Neural cell (in vitro differentiated cells): ENCODE measurements around the gene HS2ST1. TPM values are rescaled to one million over a fixed set of nuclear protein-coding genes. Genes with fewer than 3 reads are reported as not detected.
"Not testable (repeated sequence)": the region's sequence is repeated elsewhere in the genome, so short reads cannot be mapped to it uniquely, and the experiment has no call there.

Source experiments
- H2AFZ ChIP-seq: fragments of 200-600, 300-800 bp; sonication (generic), shearing (Covaris generic); 2 replicates; pipeline ENCODE4 v1.6.0; 2014; ENCODE audit warnings: low read depth, mild to moderate bottlenecking, antibody characterized with exemption, low read length, moderate library complexity
- H3F3A ChIP-seq: fragments of 200-600 bp; shearing (Covaris generic); 2 replicates; pipeline ENCODE4 v1.6.1; 2016; ENCODE audit warnings: mild to moderate bottlenecking, moderate library complexity, mixed read lengths, antibody characterized with exemption, low read length; ENCODE audit not compliant: insufficient read depth, poor library complexity, severe bottlenecking
- H3K27ac ChIP-seq: fragments of 200-600, 300-800 bp; sonication (generic), shearing (Covaris generic); 2 replicates; pipeline ENCODE4 v1.5.1; 2014; ENCODE audit warnings: mild to moderate bottlenecking, low read length, moderate library complexity
- H3K27me3 ChIP-seq: fragments of 300-800, 200-600 bp; sonication (generic), shearing (Covaris generic); 2 replicates; pipeline ENCODE4 v1.6.0; 2014; ENCODE audit warnings: mild to moderate bottlenecking, low read depth, low read length, moderate library complexity; ENCODE audit not compliant: insufficient read depth
- H3K36me3 ChIP-seq: fragments of 300-800, 200-600 bp; sonication (generic), shearing (Covaris generic); 2 replicates; pipeline ENCODE4 v1.5.1; 2014; ENCODE audit warnings: mild to moderate bottlenecking, antibody characterized with exemption, low read length, moderate library complexity; ENCODE audit not compliant: insufficient read depth
- H3K4me2 ChIP-seq: fragments of 300-800, 200-600 bp; sonication (generic), shearing (Covaris generic); 2 replicates; pipeline ENCODE4 v1.6.0; 2014; ENCODE audit warnings: mild to moderate bottlenecking, low read length
- H3K4me3 ChIP-seq: fragments of 300-800, 200-600 bp; sonication (generic), shearing (Covaris generic); 2 replicates; pipeline ENCODE4 v1.5.1; 2014; ENCODE audit warnings: mild to moderate bottlenecking, low read length, moderate library complexity
- H3K79me2 ChIP-seq: fragments of 200-600 bp; shearing (Covaris generic); replicated peaks from 2 replicates; pipeline ENCODE4 v1.6.0; 2014; ENCODE audit warnings: mild to moderate bottlenecking, low read length, moderate library complexity; ENCODE audit not compliant: insufficient read depth
- H3K9ac ChIP-seq: fragments of 300-800, 200-600 bp; sonication (generic), shearing (Covaris generic); 2 replicates; pipeline ENCODE4 v1.6.1; 2016; ENCODE audit warnings: mild to moderate bottlenecking, low read length, mixed read lengths
- H3K9me2 ChIP-seq: fragments of 200-600 bp; shearing (Covaris generic); 2 replicates; pipeline ENCODE4 v1.6.1; 2016; ENCODE audit warnings: mild to moderate bottlenecking, low read length, mixed read lengths; ENCODE audit not compliant: insufficient read depth
- H3K9me3 ChIP-seq: fragments of 200-600, 300-800 bp; sonication (generic), shearing (Covaris generic); 2 replicates; pipeline ENCODE4 v1.6.1; 2016; ENCODE audit warnings: mild to moderate bottlenecking, mixed run types, low read length, moderate library complexity, mixed read lengths
- H4K20me1 ChIP-seq: fragments of 200-600 bp; shearing (Covaris generic); 2 replicates; pipeline ENCODE4 v1.6.1; 2016; ENCODE audit warnings: mild to moderate bottlenecking, mixed run types; ENCODE audit not compliant: insufficient read depth
- CTCF ChIP-seq: fragments of 450-650 bp; IDR thresholded peaks from 2 replicates; pipeline ENCODE4 v1.5.1; 2014; ENCODE audit warnings: antibody characterized with exemption, mild to moderate bottlenecking, moderate library complexity; ENCODE audit not compliant: poor library complexity, severe bottlenecking
- EP300 ChIP-seq: fragments of 450-650 bp; conservative IDR thresholded peaks from 2 replicates; pipeline ENCODE4 v1.6.1; 2014; ENCODE audit warnings: antibody characterized with exemption, mild to moderate bottlenecking, moderate library complexity; ENCODE audit not compliant: poor library complexity, severe bottlenecking
- EZH2 ChIP-seq: fragments of 200-600, 300-800 bp; shearing (Covaris generic), sonication (generic); IDR thresholded peaks from 2 replicates; pipeline ENCODE4 v1.6.1; 2014; ENCODE audit warnings: antibody characterized with exemption, low read length, borderline replicate concordance, mild to moderate bottlenecking; ENCODE audit not compliant: insufficient read depth, poor library complexity, severe bottlenecking
- MXI1 ChIP-seq: fragments of 450-650 bp; conservative IDR thresholded peaks from 2 replicates; pipeline ENCODE4 v1.6.1; 2014; ENCODE audit warnings: antibody characterized with exemption, mild to moderate bottlenecking; ENCODE audit not compliant: poor library complexity, severe bottlenecking
- POLR2AphosphoS5 ChIP-seq: IDR thresholded peaks from 2 replicates; pipeline ENCODE4 v1.6.1; 2012
- RAD21 ChIP-seq: fragments of 450-650 bp; conservative IDR thresholded peaks from 2 replicates; pipeline ENCODE4 v1.6.1; 2014; ENCODE audit warnings: antibody characterized with exemption, mild to moderate bottlenecking, moderate library complexity
- REST ChIP-seq: IDR thresholded peaks from 2 replicates; pipeline ENCODE4 v1.6.1; 2012; ENCODE audit warnings: borderline replicate concordance
- SMC3 ChIP-seq: fragments of 450-650 bp; conservative IDR thresholded peaks from 2 replicates; pipeline ENCODE4 v1.6.1; 2014; ENCODE audit warnings: antibody characterized with exemption, mild to moderate bottlenecking, moderate library complexity; ENCODE audit not compliant: poor library complexity
- TAF1 ChIP-seq: IDR thresholded peaks from 2 replicates; pipeline ENCODE4 v1.6.1; 2012; ENCODE audit warnings: low read depth
- polyA plus RNA-seq: library from polyadenylated mRNA; depleted of rRNA; stranded (reverse); fragments of >200 nt; gene quantifications from 2 replicates; pipeline ENCODE4 v1.2.3, GENCODE V29; 2014

HS2ST1 gene
- polyA plus RNA-seq, 1 donor from 2014 or later = 24.7 TPM

DNA sequence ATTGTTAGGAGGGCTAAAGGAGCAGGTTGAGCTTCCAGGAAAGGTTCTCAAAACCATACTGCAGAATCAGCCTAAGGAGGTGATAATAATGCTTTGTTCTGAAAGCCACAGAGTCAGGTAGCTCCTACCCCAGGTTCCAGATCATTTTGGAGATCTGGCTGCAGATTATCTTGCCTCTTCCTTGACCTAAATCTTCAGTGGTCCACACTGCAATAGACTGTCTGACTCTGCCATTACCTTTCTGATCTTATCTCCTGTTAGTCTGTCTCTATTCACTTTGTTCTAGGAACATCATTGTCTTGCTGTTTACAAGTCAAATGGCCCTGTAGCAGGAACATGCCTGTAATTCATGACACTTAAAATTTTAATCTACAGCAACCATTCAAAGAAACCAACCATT, 73.0 kb downstream of the HS2ST1 start:
- Histone ChIP-seq H3K36me3 (no peaks in the 10 kb centered on the region), H3K27ac (no peak overlapping the region), H3F3A (no peaks in the 10 kb centered on the region), H2AFZ (no peak overlapping the region), H3K4me2 (no peak overlapping the region), H3K79me2 (no peaks in the 10 kb centered on the region), H3K9ac (no peak overlapping the region), H3K4me3 (no peak overlapping the region), H3K27me3 (no peaks in the 10 kb centered on the region), H4K20me1 (no peaks in the 10 kb centered on the region), H3K9me2 (no peaks in the 10 kb centered on the region), H3K9me3 (no peaks in the 10 kb centered on the region)
- no peak for TF ChIP-seq RAD21
- TF ChIP-seq REST = no peak
- no peak for TF ChIP-seq EP300
- no peak for TF ChIP-seq POLR2AphosphoS5
- no peak for TF ChIP-seq CTCF
- no peak for TF ChIP-seq EZH2
- no peak for TF ChIP-seq MXI1
- TF ChIP-seq SMC3 = no peak
- no peak for TF ChIP-seq TAF1

DNA sequence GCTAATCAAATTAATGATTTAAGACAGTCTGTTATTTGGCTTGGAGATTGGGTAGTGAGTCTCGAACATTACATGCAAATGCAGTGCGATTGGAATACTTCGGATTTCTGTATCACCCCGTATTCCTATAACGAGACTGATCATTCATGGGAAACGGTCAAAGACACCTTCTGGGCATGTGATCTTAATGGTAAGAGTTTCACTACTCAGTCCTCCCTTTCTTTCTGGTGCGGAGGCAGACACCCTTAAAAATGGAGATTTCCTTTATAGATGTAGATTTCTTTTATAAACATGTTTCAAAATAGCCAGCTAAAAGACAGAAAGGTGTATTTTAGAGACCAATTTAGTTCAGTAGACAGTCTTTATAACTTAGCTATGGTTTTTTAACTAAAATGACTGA, 74.4 kb downstream of the HS2ST1 start:
- Histone ChIP-seq H3K4me3 (no peak overlapping the region), H3K9me3 (no peaks in the 10 kb centered on the region), H3K27ac (no peak overlapping the region), H3K9me2 (no peaks in the 10 kb centered on the region), H3K27me3 (no peaks in the 10 kb centered on the region), H3K36me3 (no peaks in the 10 kb centered on the region), H3F3A (no peaks in the 10 kb centered on the region), H3K4me2 (no peak overlapping the region), H4K20me1 (no peaks in the 10 kb centered on the region), H3K9ac (no peak overlapping the region), H3K79me2 (peaks cover 6% of the 10 kb centered on the region), H2AFZ (no peak overlapping the region)
- TF ChIP-seq MXI1 = no peak
- no peak for TF ChIP-seq TAF1
- TF ChIP-seq CTCF = no peak
- TF ChIP-seq RAD21 = no peak
- TF ChIP-seq EP300 = no peak
- no peak for TF ChIP-seq REST
- no peak for TF ChIP-seq SMC3
- no peak for TF ChIP-seq EZH2
- no peak for TF ChIP-seq POLR2AphosphoS5

- not testable (repeated sequence) for H3K4me2 ChIP-seq, H3K36me3 ChIP-seq, H3K79me2 ChIP-seq, H3K27ac ChIP-seq, H3K9me2 ChIP-seq, H3K4me3 ChIP-seq, H3F3A ChIP-seq, H2AFZ ChIP-seq, H3K27me3 ChIP-seq, H3K9ac ChIP-seq, H3K9me3 ChIP-seq, H4K20me1 ChIP-seq
These were observed 75.3 kb downstream of the HS2ST1 start for GRCh38 chr1:86989690-86990089.
